IPS-11a (cell line): Measurements from ENCODE around the gene TUBA4A.
A peak's percentile ranks its signal among the peaks of the same experiment; 100 is the strongest.

Experiments used
- H3K4me3 ChIP-seq: one replicate; pipeline ENCODE4 v1.5.1; 2013; ENCODE audit warnings: low read depth, low read length, control low read depth

TUBA4A gene

GRCh38 chr2:219244789-219245147, 8.9 kb downstream of the TUBA4A start:
- H3K4me3 ChIP-seq, result peak overlapping the region; percentile 92

GRCh38 chr2:219243291-219243761, 10.4 kb downstream of the TUBA4A start:
- H3K4me3 ChIP-seq, result no peak overlapping the region

- no peak overlapping the region for H3K4me3 ChIP-seq
Measured at GRCh38 chr2:219234331-219234730, 19.4 kb downstream of the TUBA4A start.

- H3K4me3 ChIP-seq, result peak overlapping the region; percentile 94
Measured at GRCh38 chr2:219230059-219230540, 23.6 kb downstream of the TUBA4A start.

GRCh38 chr2:219229305-219230058, 24.2 kb downstream of the TUBA4A start, which contains the start of the genes ANKZF1 and ATG9A:
TSS of gene ANKZF1 (plus strand) at chr2:219229806. CDS start at chr2:219230258, 452 bp downstream.
TSS of gene ATG9A (minus strand) at chr2:219229636. CDS start at chr2:219228024, 1,612 bp downstream.
- peak within 1 kb of the TSS; percentile 94 for H3K4me3 ChIP-seq

- peak overlapping the region; percentile 94 for H3K4me3 ChIP-seq
Measured at GRCh38 chr2:219228911-219229304, 24.8 kb downstream of the TUBA4A start.

- H3K4me3 ChIP-seq, result peak overlapping the region; percentile 94
Measured at GRCh38 chr2:219228041-219228910, 25.4 kb downstream of the TUBA4A start.

GRCh38 chr2:219225350-219225749, 28.4 kb downstream of the TUBA4A start:
- H3K4me3 ChIP-seq, result no peak overlapping the region

GRCh38 chr2:219223831-219224610, 29.7 kb downstream of the TUBA4A start:
- no peak overlapping the region for H3K4me3 ChIP-seq

- H3K4me3 ChIP-seq, result no peak overlapping the region
Measured at GRCh38 chr2:219221957-219222518, 31.7 kb downstream of the TUBA4A start.

- H3K4me3 ChIP-seq, result no peak overlapping the region
Measured at GRCh38 chr2:219220652-219221402, 32.9 kb downstream of the TUBA4A start.

GRCh38 chr2:219219784-219220532, 33.8 kb downstream of the TUBA4A start:
- H3K4me3 ChIP-seq, result no peak overlapping the region

GRCh38 chr2:219218732-219219701, 34.7 kb downstream of the TUBA4A start, which contains the start of gene ABCB6:
TSS of gene ABCB6 (minus strand) at chr2:219218958. CDS start at chr2:219218673, 285 bp downstream.
- H3K4me3 ChIP-seq, result peak within 1 kb of the TSS; percentile 63

GRCh38 chr2:219218217-219218731, 35.4 kb downstream of the TUBA4A start:
- H3K4me3 ChIP-seq, result peak overlapping the region; percentile 63

GRCh38 chr2:219216535-219216915, 37.2 kb downstream of the TUBA4A start:
- no peak overlapping the region for H3K4me3 ChIP-seq

- H3K4me3 ChIP-seq, result no peak overlapping the region
Measured at GRCh38 chr2:219215871-219216534, 37.7 kb downstream of the TUBA4A start.

- H3K4me3 ChIP-seq, result no peak overlapping the region
Measured at GRCh38 chr2:219214786-219215185, 38.9 kb downstream of the TUBA4A start.
